Epithelial cell of prostate (primary cell): ENCODE data around the gene USP14.
"Not testable (repeated sequence)": the region's sequence is repeated elsewhere in the genome, so short reads cannot be mapped to it uniquely, and the experiment has no call there.

Experiments
- DNase-seq: peaks from one replicate; pipeline ENCODE4 v3.0.0-alpha.2; 2011; ENCODE audit warnings: low read depth, low spot score
- H3K27ac ChIP-seq: fragments of 450-650 bp; 2 replicates; pipeline ENCODE4 v1.5.1; 2017; ENCODE audit warnings: mild to moderate bottlenecking

USP14 gene

DNA sequence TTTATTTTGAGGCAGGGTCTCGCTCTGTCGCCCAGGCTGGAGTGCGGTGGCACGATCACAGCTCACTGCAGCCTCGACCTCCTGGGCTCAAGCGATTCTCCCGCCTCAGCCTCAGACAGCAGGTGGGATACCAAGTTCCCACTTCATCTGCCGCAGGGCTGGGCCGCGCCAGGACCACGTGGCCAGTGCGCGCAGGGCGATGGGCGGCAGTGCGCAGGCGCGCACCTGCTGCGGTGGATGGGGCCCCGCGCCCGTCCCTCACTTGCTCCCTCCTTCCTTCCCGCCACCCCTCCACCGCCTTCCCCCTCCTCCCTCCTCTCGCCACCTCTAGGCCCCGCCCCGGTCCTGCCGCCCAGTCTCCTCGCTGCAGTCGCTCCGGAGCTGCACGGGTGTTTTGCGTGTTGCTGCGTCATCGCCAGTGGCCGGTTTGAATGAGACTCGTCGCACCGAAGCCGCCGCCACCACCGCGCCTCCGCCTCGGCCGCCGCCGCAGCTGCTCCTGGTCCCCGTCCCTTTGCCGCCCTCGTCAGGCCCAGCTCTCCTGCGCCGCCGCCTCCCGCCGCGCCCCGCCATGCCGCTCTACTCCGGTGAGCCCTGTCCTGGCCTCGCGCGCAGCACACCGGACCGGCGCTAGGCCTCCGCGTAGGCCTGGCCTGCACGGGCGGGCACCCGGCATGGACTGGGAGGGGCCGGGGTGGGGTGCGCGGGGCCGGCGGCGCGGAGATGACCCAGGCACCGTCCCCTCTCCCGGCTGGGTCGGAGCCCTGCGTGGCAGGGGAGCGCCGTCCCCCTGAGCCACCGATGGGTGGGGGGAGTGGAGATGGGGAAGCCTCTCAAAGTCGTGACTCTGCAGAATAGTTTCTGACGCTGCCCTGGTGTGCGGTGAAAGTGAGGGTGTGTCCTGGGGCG, at the start of gene USP14:
USP14 (plus strand) TSS at position 430 of the 909 bp plus-strand sequence; CDS start at position 572, 142 bp downstream.
- peak; percentile 87 for DNase-seq

DNA sequence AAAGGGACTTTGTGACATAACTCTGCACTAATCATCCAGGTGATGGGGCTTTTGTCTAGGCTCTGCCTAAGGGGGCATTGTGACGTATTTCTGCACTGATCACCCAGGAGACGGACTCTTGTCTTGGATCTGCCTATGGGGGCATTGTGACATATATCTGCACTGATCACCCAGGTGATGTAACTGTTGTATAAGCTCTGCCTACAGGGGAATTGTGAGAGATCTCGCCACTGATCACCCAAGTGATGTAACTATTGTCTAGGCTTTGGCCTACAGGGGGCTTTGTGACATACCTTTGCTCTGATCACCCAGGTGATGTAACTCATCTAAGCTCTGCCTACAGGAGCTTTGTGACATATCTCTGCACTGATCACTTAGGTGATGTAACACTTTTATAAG, 49.7 kb upstream of the USP14 start:
- DNase-seq, H3K27ac ChIP-seq: not testable (repeated sequence)

More for the DNA sequence above, at the start of gene USP14:
- H3K27ac ChIP-seq = peak within 1 kb of the TSS; percentile 70

DNA sequence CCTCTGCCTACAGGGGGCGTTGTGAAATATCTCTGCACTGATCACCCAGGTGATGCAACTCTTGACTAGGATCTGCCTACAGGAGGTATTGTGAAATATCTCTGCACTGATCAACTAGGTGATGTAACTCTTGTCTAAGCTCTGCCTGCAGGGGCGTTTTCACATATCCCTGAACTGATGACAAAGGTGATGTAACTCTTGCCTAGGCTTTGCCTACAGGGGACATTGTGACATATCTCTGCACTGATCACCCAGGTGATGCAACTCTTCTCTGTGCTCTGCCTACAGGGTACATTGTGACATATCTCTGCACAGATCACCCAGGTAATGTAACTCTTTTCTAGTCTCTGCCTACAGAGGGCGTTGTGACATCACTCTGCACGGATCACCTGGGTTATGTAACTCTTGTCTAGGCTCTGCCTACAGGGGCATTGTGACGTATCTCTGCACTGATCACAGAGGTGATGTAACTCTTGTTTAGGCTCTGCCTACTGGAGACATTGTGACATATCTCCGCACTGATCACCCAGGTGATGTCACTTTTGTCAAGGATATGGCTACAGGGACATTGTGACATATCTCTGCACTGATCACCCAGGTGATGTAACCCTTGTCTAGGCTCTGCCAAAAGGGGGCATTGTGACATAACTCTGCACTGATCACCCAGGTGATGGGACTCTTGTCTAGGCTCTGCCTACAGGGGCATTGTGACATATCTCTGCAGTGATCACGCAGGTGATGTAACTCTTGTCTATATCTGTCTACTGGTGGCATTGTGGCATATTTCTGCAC, 49.0 kb upstream of the USP14 start:
- peak overlapping the region; percentile 52 for H3K27ac ChIP-seq
- DNase-seq = peak; percentile 72

DNA sequence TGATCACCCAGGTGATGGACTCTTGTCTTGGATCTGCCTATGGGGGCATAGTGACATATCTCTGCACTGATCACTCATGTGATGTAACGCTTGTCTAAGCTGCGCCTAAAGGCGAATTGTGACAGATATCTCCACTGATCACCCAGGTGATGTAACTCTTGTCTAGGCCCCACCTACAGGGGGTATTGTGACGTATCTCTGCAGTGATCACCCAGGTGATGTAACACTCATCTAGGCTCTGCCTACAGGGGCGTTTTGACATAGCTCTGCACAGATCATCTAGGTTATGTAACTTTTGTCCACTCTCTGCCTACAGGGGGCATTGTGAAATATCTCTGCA, 48.5 kb upstream of the USP14 start:
- peak overlapping the region; percentile 52 for H3K27ac ChIP-seq
- not testable (repeated sequence) for DNase-seq

- not testable (repeated sequence) for DNase-seq
- peak overlapping the region; percentile 52 for H3K27ac ChIP-seq
These were observed 47.8 kb upstream of the USP14 start for GRCh38 chr18:110351-111201.

- peak overlapping the region; percentile 52 for H3K27ac ChIP-seq
- peak; percentile 55 for DNase-seq
These were observed 46.9 kb upstream of the USP14 start for GRCh38 chr18:111306-112014.

GRCh38 chr18:112015-112733, 46.2 kb upstream of the USP14 start:
- not testable (repeated sequence) for H3K27ac ChIP-seq, DNase-seq

- H3K27ac ChIP-seq, DNase-seq: not testable (repeated sequence)
These were observed 37.7 kb upstream of the USP14 start for GRCh38 chr18:120539-121260.

GRCh38 chr18:135045-135444, 23.3 kb upstream of the USP14 start:
- no peak for DNase-seq
- H3K27ac ChIP-seq = no peak overlapping the region

DNA sequence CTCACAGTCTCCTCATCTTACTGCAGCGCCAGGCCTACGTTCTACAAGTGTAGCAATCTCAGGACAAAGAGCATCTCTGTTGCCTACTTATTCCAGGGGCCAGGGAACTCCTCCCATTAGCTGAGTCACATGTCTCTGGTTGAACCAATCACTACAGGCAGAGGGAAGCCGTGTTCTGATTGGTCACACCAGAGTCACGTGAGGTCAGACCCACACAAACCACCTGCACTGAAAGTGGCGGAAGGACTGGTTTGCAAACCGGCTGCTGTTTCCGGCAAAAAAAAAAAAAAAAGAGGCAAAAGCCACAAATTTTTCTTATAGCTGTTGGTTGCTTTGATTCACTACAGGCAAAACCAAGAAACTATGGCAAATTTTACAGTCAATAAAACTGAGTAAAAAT, 21.9 kb upstream of the USP14 start:
- no peak overlapping the region for H3K27ac ChIP-seq
- no peak for DNase-seq

- no peak overlapping the region for H3K27ac ChIP-seq
- no peak for DNase-seq
These were observed 21.0 kb upstream of the USP14 start for GRCh38 chr18:137327-137726.

- H3K27ac ChIP-seq = no peak overlapping the region
- DNase-seq = no peak
These were observed 17.6 kb upstream of the USP14 start for GRCh38 chr18:140670-141266.

DNA sequence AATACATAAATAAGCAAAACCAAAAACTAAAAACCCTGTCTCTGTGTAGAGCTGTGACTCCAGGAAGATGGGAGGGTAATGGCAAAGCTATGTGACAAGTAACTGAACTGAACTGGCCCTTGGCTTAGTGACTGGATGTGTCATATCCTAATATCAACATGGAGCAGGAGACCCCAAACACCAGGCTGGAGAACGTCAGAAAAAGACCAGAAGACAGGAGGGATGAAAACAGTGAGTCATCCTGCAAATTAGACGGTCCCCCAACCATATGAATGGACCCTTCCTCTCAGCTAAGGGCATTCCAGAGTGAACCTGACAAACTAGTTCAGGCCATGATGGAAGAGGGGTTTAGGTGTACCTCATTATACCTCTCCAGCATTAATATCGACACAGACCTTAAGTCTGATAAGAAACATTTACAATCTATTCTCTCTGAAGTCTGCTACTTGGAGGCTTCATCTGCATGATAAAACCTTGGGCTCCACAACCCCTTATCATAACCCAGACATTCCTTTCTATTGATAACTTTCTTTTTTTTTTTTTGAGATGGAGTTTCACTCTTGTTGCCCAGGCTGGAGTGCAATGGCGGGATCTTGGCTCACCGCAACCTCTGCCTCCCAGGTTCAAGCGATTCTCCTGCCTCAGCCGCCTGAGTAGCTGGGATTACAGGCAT, 15.6 kb upstream of the USP14 start:
- H3K27ac ChIP-seq, DNase-seq: not testable (repeated sequence)

DNA sequence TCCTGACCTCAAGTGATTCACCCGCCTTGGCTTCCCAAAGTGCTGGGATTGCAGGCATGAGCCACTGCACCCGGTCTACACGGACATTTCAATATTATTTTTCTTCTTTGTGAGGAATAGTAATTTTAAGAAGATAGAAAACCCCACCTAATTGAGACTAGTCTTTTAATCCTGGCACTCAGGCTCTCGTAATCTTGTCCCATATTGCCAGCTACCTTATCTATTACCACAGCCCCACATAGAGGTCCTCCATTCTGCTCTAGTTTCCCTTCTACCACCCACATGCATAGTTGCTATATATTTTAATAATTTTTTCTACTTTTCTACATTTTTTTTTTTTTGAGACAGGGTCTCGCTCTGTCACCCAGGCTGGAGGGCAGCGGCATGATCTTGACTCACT, 9.5 kb upstream of the USP14 start:
- no peak for DNase-seq
- no peak overlapping the region for H3K27ac ChIP-seq

DNA sequence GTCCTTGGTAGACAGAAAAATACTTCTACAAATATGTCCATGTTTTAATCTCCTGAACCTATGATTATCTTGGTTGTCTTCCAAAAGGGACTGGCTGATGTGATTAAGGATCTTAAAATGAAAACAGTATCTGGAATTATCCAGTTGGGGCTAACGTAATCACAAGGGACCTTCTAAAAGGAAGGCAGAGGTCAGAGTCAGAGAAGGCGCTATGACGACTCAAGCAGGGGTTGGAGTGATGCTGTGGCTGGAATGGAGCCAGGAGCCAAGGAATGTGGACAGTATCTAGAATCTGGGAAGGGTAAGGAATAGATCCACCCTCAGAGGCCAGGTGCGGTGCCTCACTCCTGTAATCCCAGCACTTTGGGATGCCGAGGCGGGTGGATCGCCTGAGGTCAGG, 4.2 kb upstream of the USP14 start:
- H3K27ac ChIP-seq = no peak overlapping the region
- no peak for DNase-seq

DNA sequence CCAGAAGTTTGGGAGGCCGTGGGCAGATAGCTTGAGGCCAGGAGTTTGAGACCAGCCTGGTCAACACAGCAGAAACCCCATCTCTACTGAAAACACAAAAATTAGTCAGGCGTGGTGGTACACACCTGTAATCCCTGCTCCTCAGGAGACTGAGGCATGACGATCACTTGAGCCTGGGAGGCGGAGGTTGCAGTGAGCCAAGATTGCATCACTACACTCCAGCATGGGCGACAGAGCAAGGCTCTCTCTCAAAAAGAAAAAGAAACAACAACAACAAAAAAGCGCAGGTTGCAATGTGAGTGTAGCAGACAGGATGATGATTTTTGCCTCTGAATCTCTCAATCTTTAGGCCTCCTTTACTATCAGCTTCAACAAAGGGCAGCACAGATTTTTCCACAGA, 2.7 kb upstream of the USP14 start:
- DNase-seq = no peak
- no peak overlapping the region for H3K27ac ChIP-seq

DNA sequence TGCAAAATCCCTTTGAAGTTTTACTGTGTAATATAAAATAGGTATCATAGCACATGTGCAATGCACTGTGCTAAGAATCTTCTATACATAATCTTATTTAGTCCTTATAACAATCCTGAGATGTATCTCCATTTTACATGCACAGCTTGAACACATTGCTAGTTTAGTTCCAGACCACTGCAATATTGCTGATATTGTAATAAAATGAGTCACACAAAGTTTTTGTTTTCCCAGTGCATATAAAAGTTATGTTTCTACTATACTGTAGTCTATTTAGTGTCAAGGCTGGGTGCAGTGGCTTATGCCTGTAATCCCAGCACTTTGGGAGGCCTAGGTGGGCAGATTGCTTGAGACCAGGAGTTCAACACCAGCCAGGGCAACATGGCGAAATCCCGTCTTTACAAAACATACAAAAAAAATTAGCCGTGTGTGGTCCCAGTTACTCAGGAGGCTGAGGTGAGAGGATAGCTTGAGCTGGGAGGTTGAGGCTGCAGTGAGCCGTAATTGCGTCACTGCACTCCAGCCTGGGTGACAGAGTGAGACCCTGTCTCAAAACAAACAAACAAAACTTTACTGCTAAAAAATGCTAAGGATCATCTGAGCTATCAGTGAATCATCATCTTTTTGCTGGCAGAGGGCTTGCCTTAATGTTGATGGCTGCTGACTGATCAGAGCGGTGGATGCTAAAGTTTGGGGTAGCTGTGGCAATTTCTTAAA, 1.7 kb upstream of the USP14 start:
- no peak for DNase-seq
- no peak overlapping the region for H3K27ac ChIP-seq
